Stomach (tissue), 4 donors: ENCODE measurements around the gene DNAJA3.

ENCODE experiments used
- POLR2A ChIP-seq, 4 donors: fragments of 450-650 bp; IDR thresholded peaks; one replicate each; pipeline ENCODE4 v1.6.1; 2016; ENCODE audit warnings: antibody characterized with exemption in 4 of 4, control low read depth in 2 of 4, mild to moderate bottlenecking in 1 of 4, moderate library complexity in 1 of 4
- TF ChIP-seq, protein P1 (sequence below), 7 experiments: fragments of 450-650 bp in 4 of 7; fragments of 200-600 bp in 3 of 7; sonication (generic) in 3 of 7; IDR thresholded peaks; one replicate each; pipeline ENCODE4 v1.5.1; 2016 to 2019; ENCODE audit warnings: antibody characterized with exemption in 7 of 7, control low read depth in 2 of 7, mild to moderate bottlenecking in 1 of 7

DNA sequence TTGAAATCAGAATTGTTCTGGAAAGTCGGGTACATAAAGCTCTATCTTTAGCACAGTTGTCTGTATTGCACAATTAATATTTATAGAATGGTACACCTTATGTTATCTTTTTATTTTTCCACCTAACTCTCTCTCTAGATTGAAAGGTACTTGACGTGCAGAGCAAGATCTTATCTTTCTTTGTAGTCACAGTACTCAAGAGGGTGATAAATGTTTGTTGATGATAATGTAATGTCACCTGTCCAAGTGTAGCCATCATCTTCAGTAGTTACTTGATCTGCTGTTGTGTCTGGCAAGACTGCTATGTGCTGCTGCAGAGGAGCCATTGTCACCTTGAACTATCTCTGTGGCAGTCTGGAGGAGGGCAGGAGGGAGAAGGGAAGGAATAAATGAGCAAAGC is 55.9 kb downstream of the DNAJA3 start:
- TF ChIP-seq, protein P1, sequence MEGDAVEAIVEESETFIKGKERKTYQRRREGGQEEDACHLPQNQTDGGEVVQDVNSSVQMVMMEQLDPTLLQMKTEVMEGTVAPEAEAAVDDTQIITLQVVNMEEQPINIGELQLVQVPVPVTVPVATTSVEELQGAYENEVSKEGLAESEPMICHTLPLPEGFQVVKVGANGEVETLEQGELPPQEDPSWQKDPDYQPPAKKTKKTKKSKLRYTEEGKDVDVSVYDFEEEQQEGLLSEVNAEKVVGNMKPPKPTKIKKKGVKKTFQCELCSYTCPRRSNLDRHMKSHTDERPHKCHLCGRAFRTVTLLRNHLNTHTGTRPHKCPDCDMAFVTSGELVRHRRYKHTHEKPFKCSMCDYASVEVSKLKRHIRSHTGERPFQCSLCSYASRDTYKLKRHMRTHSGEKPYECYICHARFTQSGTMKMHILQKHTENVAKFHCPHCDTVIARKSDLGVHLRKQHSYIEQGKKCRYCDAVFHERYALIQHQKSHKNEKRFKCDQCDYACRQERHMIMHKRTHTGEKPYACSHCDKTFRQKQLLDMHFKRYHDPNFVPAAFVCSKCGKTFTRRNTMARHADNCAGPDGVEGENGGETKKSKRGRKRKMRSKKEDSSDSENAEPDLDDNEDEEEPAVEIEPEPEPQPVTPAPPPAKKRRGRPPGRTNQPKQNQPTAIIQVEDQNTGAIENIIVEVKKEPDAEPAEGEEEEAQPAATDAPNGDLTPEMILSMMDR (IDR thresholded peaks at IDR 0.05), result no peak
- no peak for TF ChIP-seq POLR2A (IDR thresholded peaks at IDR 0.05)
